GM15510 (cell line): ENCODE data around the gene ADAMTS17.

Experiments used
- POLR2A ChIP-seq: IDR thresholded peaks from 3 replicates; pipeline ENCODE4 v1.6.1; 2011; ENCODE audit warnings: borderline replicate concordance; ENCODE audit not compliant: insufficient read length; ENCODE audit errors: extremely low read depth

Gene ADAMTS17

DNA sequence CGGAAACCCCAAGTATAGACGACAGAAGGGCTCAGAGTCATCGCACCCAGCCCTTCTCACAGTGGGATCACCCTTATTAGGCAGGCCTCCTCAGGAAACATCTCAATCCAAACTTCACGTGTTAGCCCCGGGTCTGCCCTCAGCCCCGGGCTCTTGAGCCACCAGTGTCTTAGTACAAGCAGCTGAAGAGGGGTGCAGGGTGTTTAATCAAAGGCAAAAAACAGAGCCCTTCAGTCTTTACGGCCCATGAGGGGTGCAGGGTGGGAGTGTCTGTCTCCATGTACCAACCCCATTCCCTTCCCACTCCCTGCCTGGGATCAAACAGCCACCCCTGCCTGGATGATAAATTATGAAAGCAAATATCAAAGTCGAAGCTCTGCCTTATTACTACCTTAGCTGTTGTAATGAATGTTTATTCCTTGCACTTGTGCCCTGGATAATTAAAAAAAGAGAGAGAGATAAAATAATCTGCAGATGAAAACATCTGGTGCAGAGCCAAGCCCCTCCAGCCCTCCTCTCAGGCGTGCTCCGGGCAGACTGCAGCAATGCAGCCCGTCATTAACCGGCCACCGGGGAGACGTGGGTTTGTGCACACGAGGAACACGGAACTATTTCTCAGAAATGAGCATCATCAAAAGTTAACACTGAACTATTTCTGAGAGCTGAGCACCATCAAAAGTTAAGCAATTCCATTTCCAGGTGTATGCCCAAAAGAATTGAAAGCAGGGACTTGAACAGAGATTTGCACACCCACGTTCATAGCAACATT is 64.5 kb downstream of the ADAMTS17 start:
- no peak for TF ChIP-seq POLR2A

- TF ChIP-seq POLR2A = no peak
Measured at GRCh38 chr15:100276506-100276905, 65.3 kb downstream of the ADAMTS17 start.

- TF ChIP-seq POLR2A = no peak
Measured at GRCh38 chr15:100275641-100276040, 66.1 kb downstream of the ADAMTS17 start.

DNA sequence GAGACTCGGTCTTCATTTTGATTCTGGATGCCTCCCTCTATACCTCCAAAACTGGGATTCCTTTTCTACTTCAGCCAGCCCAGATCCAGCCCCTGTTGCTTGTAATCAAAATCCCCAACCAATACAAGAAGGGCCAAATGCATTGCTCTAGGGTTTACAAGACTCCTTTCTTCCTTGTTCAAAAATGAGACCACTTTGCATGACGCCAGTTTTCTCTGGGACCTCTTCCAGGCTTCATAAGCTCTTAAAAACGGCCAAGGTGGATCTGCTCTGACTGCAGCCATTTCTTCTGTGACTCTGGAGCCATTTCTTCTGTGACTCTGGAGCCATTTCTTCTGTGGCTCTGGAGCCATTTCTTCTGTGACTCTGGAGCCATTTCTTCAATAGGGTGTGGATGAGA is 71.9 kb downstream of the ADAMTS17 start:
- no peak for TF ChIP-seq POLR2A

DNA sequence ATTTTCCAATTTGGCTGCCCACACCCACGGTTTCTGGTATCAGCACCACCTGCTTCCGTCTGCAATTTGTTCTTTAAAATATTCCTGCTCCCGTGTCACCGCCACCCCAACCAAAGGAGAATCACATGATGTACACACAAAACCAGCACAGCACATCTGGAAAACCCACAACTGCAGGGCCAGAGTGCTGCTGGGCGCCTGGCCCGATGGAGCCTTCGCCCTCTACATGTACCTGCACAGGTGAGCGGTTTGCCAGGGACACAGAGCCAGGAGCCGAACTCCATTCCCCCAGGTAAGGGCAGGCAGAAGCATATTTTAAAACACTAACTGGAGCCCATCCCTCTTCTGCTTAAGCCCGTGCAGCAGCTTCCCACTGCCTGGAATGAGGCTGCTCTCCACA is 75.6 kb downstream of the ADAMTS17 start:
- TF ChIP-seq POLR2A = no peak

- TF ChIP-seq POLR2A = no peak
Measured at GRCh38 chr15:100265641-100266035, 76.1 kb downstream of the ADAMTS17 start.

GRCh38 chr15:100264994-100265640 is 76.7 kb downstream of the ADAMTS17 start:
- no peak for TF ChIP-seq POLR2A

- TF ChIP-seq POLR2A = no peak
Measured at GRCh38 chr15:100263721-100264455, 77.9 kb downstream of the ADAMTS17 start.

- no peak for TF ChIP-seq POLR2A
Measured at GRCh38 chr15:100263031-100263430, 78.7 kb downstream of the ADAMTS17 start.

- TF ChIP-seq POLR2A = no peak
Measured at GRCh38 chr15:100261302-100262240, 80.2 kb downstream of the ADAMTS17 start.

GRCh38 chr15:100259266-100259665 is 82.5 kb downstream of the ADAMTS17 start:
- TF ChIP-seq POLR2A = no peak

- no peak for TF ChIP-seq POLR2A
Measured at GRCh38 chr15:100256970-100257650, 84.7 kb downstream of the ADAMTS17 start.

GRCh38 chr15:100256101-100256969 is 85.4 kb downstream of the ADAMTS17 start:
- TF ChIP-seq POLR2A = no peak
